ENCODE results near the gene CERS6. TPM values are rescaled to one million over a fixed set of nuclear protein-coding genes. Genes with fewer than 3 reads are reported as not detected.

Gene CERS6
- total RNA-seq, 2 donors from 2014 or later = 13.7 to 15.8 TPM

GRCh38 chr2:168798076-168798887 lies 342.2 kb downstream of the CERS6 start:
- H3K9me3 ChIP-seq = no peaks in the 10 kb centered on the region
- DNase-seq (ENCODE audit: low spot score) (no peak), ATAC-seq (ENCODE audit: insufficient number of reproducible peaks, low FRiP score, low read depth) (no peak)
- no peaks in the 10 kb centered on the region for H3K27me3 ChIP-seq (replicated peaks; ENCODE audit: insufficient read depth)
- no peaks in the 10 kb centered on the region for H3K4me1 ChIP-seq (ENCODE audit: control insufficient read depth in 1 of 2, low read depth in 2 of 2)
- no peaks in the 10 kb centered on the region for H3K36me3 ChIP-seq
- no peak overlapping the region for H3K4me3 ChIP-seq
- no peak for TF ChIP-seq CTCF (IDR thresholded peaks at IDR 0.05)
- no peak overlapping the region for H3K27ac ChIP-seq

- Histone ChIP-seq H3K36me3 (no peaks in the 10 kb centered on the region), H3K9me3 (no peaks in the 10 kb centered on the region), H3K27ac (no peak overlapping the region), H3K4me1 (ENCODE audit: control insufficient read depth in 1 of 2, low read depth in 2 of 2) (no peaks in the 10 kb centered on the region), H3K27me3 (replicated peaks; ENCODE audit: insufficient read depth) (no peaks in the 10 kb centered on the region), H3K4me3 (no peak overlapping the region)
- no peak for DNase-seq (ENCODE audit: low spot score)
- ATAC-seq (ENCODE audit: insufficient number of reproducible peaks, low FRiP score, low read depth) = no peak
- TF ChIP-seq CTCF (IDR thresholded peaks at IDR 0.05) = no peak
Measured at GRCh38 chr2:168798888-168799410, 342.9 kb downstream of the CERS6 start.

GRCh38 chr2:168801471-168801870 lies 345.4 kb downstream of the CERS6 start:
- H3K27me3 ChIP-seq (replicated peaks; ENCODE audit: insufficient read depth) = no peaks in the 10 kb centered on the region
- no peak for ATAC-seq (ENCODE audit: insufficient number of reproducible peaks, low FRiP score, low read depth)
- no peak overlapping the region for H3K4me3 ChIP-seq
- DNase-seq (ENCODE audit: low spot score) = no peak
- H3K27ac ChIP-seq = no peak overlapping the region
- H3K36me3 ChIP-seq = no peaks in the 10 kb centered on the region
- no peak for TF ChIP-seq CTCF (IDR thresholded peaks at IDR 0.05)
- no peaks in the 10 kb centered on the region for H3K9me3 ChIP-seq
- no peaks in the 10 kb centered on the region for H3K4me1 ChIP-seq (ENCODE audit: control insufficient read depth in 1 of 2, low read depth in 2 of 2)

- Histone ChIP-seq H3K27me3 (replicated peaks; ENCODE audit: insufficient read depth) (no peaks in the 10 kb centered on the region), H3K4me3 (peak within 1 kb of the TSS; percentile 28), H3K9me3 (no peaks in the 10 kb centered on the region), H3K27ac (no peak within 1 kb of the TSS), H3K36me3 (no peaks in the 10 kb centered on the region), H3K4me1 (ENCODE audit: control insufficient read depth in 1 of 2, low read depth in 2 of 2) (no peaks in the 10 kb centered on the region)
- ATAC-seq (ENCODE audit: insufficient number of reproducible peaks, low FRiP score, low read depth) (no peak), DNase-seq (ENCODE audit: low spot score) (no peak)
- no peak for TF ChIP-seq CTCF (IDR thresholded peaks at IDR 0.05)
Measured at GRCh38 chr2:168801961-168802858, 346.1 kb downstream of the CERS6 start, which contains the start of gene NOSTRIN. Gene NOSTRIN, plus strand, starts transcription at chr2:168802637. Its CDS starts 10 bp downstream, at chr2:168802647.
